Memory B cell (primary cell): ENCODE data around the gene CDH2.

ENCODE experiments used
- ATAC-seq: fragments of 150-1000 bp; cut with Tn5 transposase; 2 replicates; pipeline ENCODE4 v1.10.0; 2021; ENCODE audit warnings: low read depth, mild to moderate bottlenecking, moderate library complexity
- DNase-seq, 2 donors: peaks; one replicate each; pipeline ENCODE4 v3.0.0; 2022; ENCODE audit warnings: low spot score in 2 of 2
- H3K27ac Mint-ChIP-seq: one replicate; pipeline ENCODE4 v1.8.0; 2022; ENCODE audit warnings: mild to moderate bottlenecking, moderate library complexity, mixed read lengths
- H3K27me3 Mint-ChIP-seq: one replicate; pipeline ENCODE4 v1.8.0; 2022; ENCODE audit warnings: mixed read lengths
- H3K36me3 Mint-ChIP-seq: one replicate; pipeline ENCODE4 v1.8.0; 2022; ENCODE audit warnings: mild to moderate bottlenecking, mixed read lengths
- H3K4me1 Mint-ChIP-seq: one replicate; pipeline ENCODE4 v1.8.0; 2022; ENCODE audit warnings: mixed read lengths
- H3K4me3 Mint-ChIP-seq: one replicate; pipeline ENCODE4 v1.8.0; 2022; ENCODE audit warnings: mild to moderate bottlenecking, moderate library complexity, mixed read lengths
- H3K9me3 Mint-ChIP-seq: one replicate; pipeline ENCODE4 v1.8.0; 2022; ENCODE audit warnings: mixed read lengths

CDH2 gene

GRCh38 chr18:28109781-28110560, 67.0 kb downstream of the CDH2 start:
- DNase-seq = no peak

GRCh38 chr18:28108814-28109213, 68.1 kb downstream of the CDH2 start:
- Mint-ChIP-seq H3K27me3 (no peaks in the 10 kb centered on the region), H3K27ac (no peak overlapping the region), H3K36me3 (no peaks in the 10 kb centered on the region), H3K9me3 (peaks cover 5% of the 10 kb centered on the region), H3K4me3 (no peak overlapping the region), H3K4me1 (no peaks in the 10 kb centered on the region)
- no peak for DNase-seq
- no peak for ATAC-seq

More at GRCh38 chr18:28109781-28110560, 67.0 kb downstream of the CDH2 start:
- H3K27ac Mint-ChIP-seq = no peak overlapping the region
- no peaks in the 10 kb centered on the region for H3K4me1 Mint-ChIP-seq
- no peak for ATAC-seq
- H3K9me3 Mint-ChIP-seq = peaks cover 5% of the 10 kb centered on the region
- no peak overlapping the region for H3K4me3 Mint-ChIP-seq
- H3K36me3 Mint-ChIP-seq = no peaks in the 10 kb centered on the region
- H3K27me3 Mint-ChIP-seq = no peaks in the 10 kb centered on the region

DNA sequence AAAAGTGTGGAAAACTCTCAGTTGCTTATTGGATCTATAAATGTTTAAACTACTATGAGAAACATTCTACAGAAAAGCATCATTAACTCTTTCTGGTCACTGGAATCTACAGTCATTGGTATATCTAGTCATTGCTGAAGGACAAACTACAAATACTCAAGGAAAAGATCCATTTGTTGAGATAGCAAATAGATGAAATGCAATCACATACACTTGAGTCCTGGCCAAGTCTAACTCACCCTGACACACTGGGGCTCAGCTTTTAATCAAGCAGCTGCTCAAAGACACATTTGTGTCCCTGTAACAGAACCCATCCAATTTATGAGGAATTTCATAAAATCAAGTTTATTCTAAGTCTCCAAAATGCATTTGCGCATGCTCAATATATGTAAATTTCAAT, 68.7 kb downstream of the CDH2 start:
- Mint-ChIP-seq H3K27ac (no peak overlapping the region), H3K9me3 (peaks cover 4% of the 10 kb centered on the region), H3K4me3 (no peak overlapping the region), H3K27me3 (no peaks in the 10 kb centered on the region), H3K36me3 (no peaks in the 10 kb centered on the region), H3K4me1 (no peaks in the 10 kb centered on the region)
- ATAC-seq = no peak
- DNase-seq = no peak

DNA sequence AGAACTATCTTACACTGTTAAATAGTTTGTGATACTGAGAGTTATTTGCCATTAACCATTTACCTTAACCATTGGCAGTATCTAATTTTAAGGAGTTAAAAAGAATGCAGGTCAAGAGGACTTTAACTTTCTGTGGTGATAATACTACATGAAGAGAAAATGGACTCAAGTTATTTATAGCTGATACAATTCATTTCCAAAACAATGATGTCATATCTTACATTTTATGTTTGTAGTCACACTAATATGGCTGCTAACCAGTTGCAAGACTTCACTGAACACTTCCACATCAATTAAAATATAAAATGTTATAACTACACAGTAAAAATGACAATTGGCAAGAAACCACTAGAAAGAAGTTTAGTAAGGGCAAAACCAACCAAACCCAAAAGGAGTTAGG, 77.7 kb downstream of the CDH2 start:
- H3K4me1 Mint-ChIP-seq = no peaks in the 10 kb centered on the region
- no peak for DNase-seq
- no peaks in the 10 kb centered on the region for H3K36me3 Mint-ChIP-seq
- peaks cover 3% of the 10 kb centered on the region for H3K9me3 Mint-ChIP-seq
- no peak overlapping the region for H3K4me3 Mint-ChIP-seq
- no peak overlapping the region for H3K27ac Mint-ChIP-seq
- no peaks in the 10 kb centered on the region for H3K27me3 Mint-ChIP-seq
- ATAC-seq = no peak

DNA sequence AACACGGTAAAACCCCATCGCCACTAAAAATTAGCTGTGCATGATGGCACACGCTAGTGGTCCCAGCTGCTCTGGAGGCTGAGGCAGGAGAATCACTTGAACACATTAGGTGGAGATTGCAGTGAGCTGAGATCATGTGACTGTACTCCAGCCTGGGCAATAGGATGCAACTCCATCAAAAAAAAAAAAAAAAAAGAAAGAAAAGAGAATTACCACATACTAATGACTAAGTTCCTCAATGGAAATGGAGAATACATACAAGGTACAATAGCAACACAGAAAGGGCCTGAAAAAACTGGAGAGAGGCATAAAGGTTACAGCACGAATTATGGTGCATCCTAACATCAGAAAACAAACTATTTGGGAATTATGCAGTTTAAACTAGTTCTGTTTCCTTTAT, 81.3 kb downstream of the CDH2 start:
- Mint-ChIP-seq H3K4me1 (no peaks in the 10 kb centered on the region), H3K9me3 (peaks cover 3% of the 10 kb centered on the region), H3K27ac (no peak overlapping the region), H3K4me3 (no peak overlapping the region), H3K36me3 (no peaks in the 10 kb centered on the region), H3K27me3 (no peaks in the 10 kb centered on the region)
- ATAC-seq = no peak
- no peak for DNase-seq

DNA sequence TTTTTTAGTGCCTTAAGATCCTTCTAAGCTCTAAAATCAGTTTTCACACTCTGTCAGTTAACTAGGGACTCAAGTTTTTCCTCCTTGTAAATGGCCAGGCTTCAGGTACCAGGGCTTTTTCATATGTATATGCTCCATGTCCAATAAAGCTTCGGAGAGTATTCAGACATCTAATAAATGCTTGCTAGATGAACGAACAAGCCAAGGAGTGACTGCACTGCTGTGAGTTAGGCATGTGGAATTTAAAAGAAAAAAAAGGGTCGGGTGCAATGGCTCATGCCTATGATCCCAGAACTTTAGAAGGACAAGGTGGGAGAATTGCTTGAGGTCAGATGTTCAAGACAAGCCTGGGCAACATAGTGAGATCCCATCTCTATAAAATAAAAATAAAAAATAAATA, 81.9 kb downstream of the CDH2 start:
- ATAC-seq (no peak), DNase-seq (no peak)
- no peak overlapping the region for H3K27ac Mint-ChIP-seq
- H3K27me3 Mint-ChIP-seq = no peaks in the 10 kb centered on the region
- no peaks in the 10 kb centered on the region for H3K36me3 Mint-ChIP-seq
- no peak overlapping the region for H3K4me3 Mint-ChIP-seq
- peaks cover 3% of the 10 kb centered on the region for H3K9me3 Mint-ChIP-seq
- no peaks in the 10 kb centered on the region for H3K4me1 Mint-ChIP-seq

DNA sequence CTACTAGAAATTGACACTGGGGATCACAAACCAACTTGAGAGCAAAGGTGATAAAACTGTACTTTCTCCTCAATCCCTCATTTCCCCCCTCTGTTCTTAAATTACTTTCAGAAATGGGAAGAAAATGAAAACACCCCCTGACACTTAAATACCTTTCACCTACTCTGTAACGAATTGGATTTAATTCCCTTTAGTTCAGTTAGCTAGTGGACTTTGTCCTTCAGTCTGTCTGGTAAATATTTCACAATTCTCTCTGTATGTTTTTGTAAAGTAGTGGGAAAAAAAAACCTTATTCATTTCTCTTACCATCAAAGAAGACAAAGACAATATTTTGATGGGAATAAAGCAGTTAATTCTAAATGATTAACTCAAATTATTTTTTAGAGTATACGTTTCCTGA, 85.7 kb downstream of the CDH2 start:
- Mint-ChIP-seq H3K27me3 (no peaks in the 10 kb centered on the region), H3K27ac (no peak overlapping the region), H3K4me1 (no peaks in the 10 kb centered on the region), H3K9me3 (peaks cover 4% of the 10 kb centered on the region), H3K36me3 (no peaks in the 10 kb centered on the region), H3K4me3 (no peak overlapping the region)
- ATAC-seq = no peak
- DNase-seq = no peak

GRCh38 chr18:28088477-28088876, 88.5 kb downstream of the CDH2 start:
- H3K9me3 Mint-ChIP-seq = peaks cover 10% of the 10 kb centered on the region
- no peaks in the 10 kb centered on the region for H3K27me3 Mint-ChIP-seq
- no peak for ATAC-seq
- no peak overlapping the region for H3K4me3 Mint-ChIP-seq
- no peaks in the 10 kb centered on the region for H3K36me3 Mint-ChIP-seq
- H3K4me1 Mint-ChIP-seq = no peaks in the 10 kb centered on the region
- no peak for DNase-seq
- H3K27ac Mint-ChIP-seq = no peak overlapping the region

- no peaks in the 10 kb centered on the region for H3K4me1 Mint-ChIP-seq
- peaks cover 10% of the 10 kb centered on the region for H3K9me3 Mint-ChIP-seq
- no peak for ATAC-seq
- no peak overlapping the region for H3K4me3 Mint-ChIP-seq
- H3K36me3 Mint-ChIP-seq = no peaks in the 10 kb centered on the region
- no peak for DNase-seq
- H3K27me3 Mint-ChIP-seq = no peaks in the 10 kb centered on the region
- H3K27ac Mint-ChIP-seq = no peak overlapping the region
Measured at GRCh38 chr18:28086670-28087552, 90.0 kb downstream of the CDH2 start.

DNA sequence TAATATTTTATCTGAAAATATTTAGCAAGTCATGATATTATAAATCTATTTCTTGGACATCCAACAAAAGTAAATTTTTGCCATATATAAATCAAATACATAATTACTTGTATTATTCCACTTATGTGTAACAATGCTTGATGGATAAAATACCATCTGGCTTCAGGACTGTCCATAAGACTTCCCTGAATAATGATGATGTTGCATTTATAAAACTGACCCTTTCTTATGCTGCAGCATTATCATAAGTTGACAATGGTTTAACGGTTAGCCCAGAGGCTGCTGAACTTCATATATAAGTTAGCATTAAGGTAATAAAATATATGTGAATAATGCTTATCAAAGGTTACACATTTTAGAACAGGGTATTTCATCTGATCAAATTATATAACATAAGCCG, 95.4 kb downstream of the CDH2 start:
- peaks cover 6% of the 10 kb centered on the region for H3K9me3 Mint-ChIP-seq

GRCh38 chr18:28080876-28081300, 96.0 kb downstream of the CDH2 start:
- no peak for DNase-seq
- no peak overlapping the region for H3K27ac Mint-ChIP-seq
- H3K36me3 Mint-ChIP-seq = no peaks in the 10 kb centered on the region
- no peaks in the 10 kb centered on the region for H3K4me1 Mint-ChIP-seq
- ATAC-seq = no peak
- H3K4me3 Mint-ChIP-seq = no peak overlapping the region
- H3K27me3 Mint-ChIP-seq = no peaks in the 10 kb centered on the region
- peaks cover 6% of the 10 kb centered on the region for H3K9me3 Mint-ChIP-seq

More for the DNA sequence above, 95.4 kb downstream of the CDH2 start:
- Mint-ChIP-seq H3K36me3 (no peaks in the 10 kb centered on the region), H3K4me1 (no peaks in the 10 kb centered on the region), H3K4me3 (no peak overlapping the region), H3K27me3 (no peaks in the 10 kb centered on the region), H3K27ac (no peak overlapping the region)
- ATAC-seq (no peak), DNase-seq (no peak)

- peaks cover under 1% of the 10 kb centered on the region for H3K9me3 Mint-ChIP-seq
- no peaks in the 10 kb centered on the region for H3K36me3 Mint-ChIP-seq
- no peak for DNase-seq
- H3K4me3 Mint-ChIP-seq = no peak overlapping the region
- H3K27me3 Mint-ChIP-seq = no peaks in the 10 kb centered on the region
- no peaks in the 10 kb centered on the region for H3K4me1 Mint-ChIP-seq
- no peak for ATAC-seq
- H3K27ac Mint-ChIP-seq = no peak overlapping the region
Measured at GRCh38 chr18:28079883-28080282, 97.0 kb downstream of the CDH2 start.

DNA sequence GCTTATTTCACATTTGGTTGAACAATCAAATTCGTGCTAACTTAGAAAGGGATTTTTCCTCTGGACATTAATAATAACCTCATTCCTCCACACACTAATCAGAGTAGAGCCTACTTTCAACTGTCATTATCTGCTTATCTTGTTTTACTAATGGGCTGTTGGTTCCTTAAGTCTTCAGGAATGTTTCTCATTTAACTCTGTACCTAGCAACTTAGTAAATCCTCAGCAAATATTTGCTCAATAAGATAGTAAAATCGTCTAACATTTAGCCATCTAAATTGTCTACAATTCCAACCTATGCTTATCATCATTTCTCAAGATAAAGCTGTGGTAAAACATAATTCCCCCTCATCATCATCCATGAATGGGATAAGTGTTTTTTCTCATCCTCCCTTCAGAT, 98.1 kb downstream of the CDH2 start:
- ATAC-seq = no peak
- H3K36me3 Mint-ChIP-seq = no peaks in the 10 kb centered on the region
- no peak overlapping the region for H3K27ac Mint-ChIP-seq
- no peaks in the 10 kb centered on the region for H3K4me1 Mint-ChIP-seq
- DNase-seq = no peak
- H3K4me3 Mint-ChIP-seq = no peak overlapping the region
- H3K9me3 Mint-ChIP-seq = no peaks in the 10 kb centered on the region
- no peaks in the 10 kb centered on the region for H3K27me3 Mint-ChIP-seq

GRCh38 chr18:28078298-28078697, 98.6 kb downstream of the CDH2 start:
- Mint-ChIP-seq H3K4me3 (no peak overlapping the region), H3K27ac (no peak overlapping the region), H3K4me1 (no peaks in the 10 kb centered on the region), H3K9me3 (no peaks in the 10 kb centered on the region), H3K27me3 (no peaks in the 10 kb centered on the region), H3K36me3 (no peaks in the 10 kb centered on the region)
- ATAC-seq (no peak), DNase-seq (no peak)
